HG03139 (cell line): ENCODE results near the gene TSPAN14.

ENCODE experiments used
- ATAC-seq: cut with Tn5 transposase; IDR thresholded peaks from one replicate; pipeline ENCODE4 v1.9.1; 2021; ENCODE audit not compliant: unreplicated experiment

The TSPAN14 gene

GRCh38 chr10:80502621-80503583 is 48.8 kb downstream of the TSPAN14 start:
- no peak for ATAC-seq

DNA sequence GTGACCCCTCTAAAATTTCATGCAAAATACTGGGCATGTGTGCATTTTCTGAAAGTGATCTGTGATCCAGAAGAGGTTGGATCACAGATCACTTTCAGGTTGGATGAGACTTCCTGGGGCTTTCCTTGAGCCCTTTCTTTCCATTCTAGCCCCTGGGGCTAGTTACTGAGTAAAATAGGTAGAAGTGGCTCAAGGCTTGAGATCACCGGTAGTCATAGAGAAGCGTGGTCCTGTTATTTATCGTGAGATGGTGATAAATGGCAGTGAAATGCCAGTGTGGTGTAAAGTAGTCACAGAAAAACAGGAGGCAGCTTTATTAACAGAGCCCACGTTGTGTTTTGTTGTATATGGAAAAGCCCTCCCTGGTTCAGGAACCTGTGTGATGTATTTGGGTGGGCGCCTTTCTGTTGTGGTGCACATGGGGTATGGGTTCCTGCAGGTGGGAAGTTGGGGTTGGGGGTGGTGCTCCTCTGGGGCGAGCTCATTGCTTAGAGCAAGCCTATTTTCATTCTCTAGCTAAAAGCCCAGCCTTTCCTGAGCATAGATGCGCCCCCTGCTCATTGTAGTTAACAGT is 49.6 kb downstream of the TSPAN14 start:
- ATAC-seq = no peak

GRCh38 chr10:80504158-80504811 is 50.2 kb downstream of the TSPAN14 start:
- ATAC-seq = no peak

DNA sequence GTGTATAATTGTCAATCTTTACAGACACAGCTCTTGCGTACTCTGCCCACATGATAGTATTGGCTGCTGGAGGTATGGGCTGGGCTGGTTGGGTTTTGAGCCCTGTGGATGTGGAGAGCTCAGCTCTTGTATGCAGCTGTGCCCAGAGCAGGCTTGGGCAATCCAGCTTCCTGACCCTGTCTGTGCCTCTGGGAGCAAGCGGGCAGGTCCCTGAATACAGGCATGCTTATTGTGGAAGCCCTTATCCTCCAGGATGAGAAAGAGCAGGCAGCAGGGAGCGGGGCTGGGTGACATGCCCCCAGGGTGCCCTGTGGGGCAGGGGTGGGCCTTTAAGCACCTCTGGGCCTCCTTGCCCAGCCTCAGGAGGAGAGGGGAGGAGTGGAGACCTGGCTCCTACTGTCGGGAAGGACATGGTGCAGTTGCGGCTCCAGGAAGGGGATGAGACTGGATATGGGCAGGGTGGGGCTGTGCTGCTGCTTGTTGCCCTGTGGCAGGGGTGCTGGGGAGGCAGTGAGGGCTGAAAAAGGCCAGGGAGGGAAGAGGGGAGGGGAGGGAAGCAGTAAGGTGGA is 50.9 kb downstream of the TSPAN14 start:
- ATAC-seq = no peak

- no peak for ATAC-seq
These were observed 52.1 kb downstream of the TSPAN14 start for GRCh38 chr10:80506189-80506575.

DNA sequence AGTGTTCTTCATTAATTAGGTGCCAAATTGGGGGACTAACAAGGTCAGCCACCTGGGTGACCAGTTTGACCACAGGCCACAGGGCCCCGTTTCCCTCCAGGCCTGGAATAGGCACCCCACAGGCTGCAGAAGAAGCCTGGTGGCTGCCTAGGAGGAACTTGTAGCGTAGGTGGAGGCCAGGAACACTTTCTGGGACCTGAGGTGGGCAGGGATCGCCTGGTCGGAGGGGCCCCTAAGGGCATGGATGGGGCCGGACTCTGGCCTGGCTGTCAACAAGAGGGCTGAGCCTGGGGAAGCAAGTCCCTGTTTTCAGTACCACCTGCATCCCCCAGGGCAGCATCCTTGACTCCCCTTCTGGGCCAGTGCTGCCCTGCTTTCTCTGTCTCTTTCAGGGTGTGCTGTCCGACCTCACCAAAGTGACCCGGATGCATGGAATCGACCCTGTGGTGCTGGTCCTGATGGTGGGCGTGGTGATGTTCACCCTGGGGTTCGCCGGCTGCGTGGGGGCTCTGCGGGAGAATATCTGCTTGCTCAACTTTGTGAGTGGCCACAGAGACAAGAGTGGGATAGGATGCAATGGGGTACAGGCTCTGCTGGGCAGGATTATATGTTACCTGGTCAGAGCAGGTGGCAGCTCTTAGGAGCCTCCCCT is 52.9 kb downstream of the TSPAN14 start:
- ATAC-seq = no peak

DNA sequence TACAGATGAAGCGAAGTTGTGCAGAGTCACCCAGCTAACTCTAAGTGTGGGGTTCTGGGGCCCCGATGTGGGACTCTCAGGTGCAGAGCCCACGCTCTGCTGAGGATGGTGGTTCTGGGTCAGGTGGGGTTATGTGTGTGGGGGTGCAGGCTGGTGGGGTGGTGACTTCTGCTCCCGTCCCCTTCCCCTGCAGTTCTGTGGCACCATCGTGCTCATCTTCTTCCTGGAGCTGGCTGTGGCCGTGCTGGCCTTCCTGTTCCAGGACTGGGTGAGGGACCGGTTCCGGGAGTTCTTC is 54.9 kb downstream of the TSPAN14 start:
- no peak for ATAC-seq

DNA sequence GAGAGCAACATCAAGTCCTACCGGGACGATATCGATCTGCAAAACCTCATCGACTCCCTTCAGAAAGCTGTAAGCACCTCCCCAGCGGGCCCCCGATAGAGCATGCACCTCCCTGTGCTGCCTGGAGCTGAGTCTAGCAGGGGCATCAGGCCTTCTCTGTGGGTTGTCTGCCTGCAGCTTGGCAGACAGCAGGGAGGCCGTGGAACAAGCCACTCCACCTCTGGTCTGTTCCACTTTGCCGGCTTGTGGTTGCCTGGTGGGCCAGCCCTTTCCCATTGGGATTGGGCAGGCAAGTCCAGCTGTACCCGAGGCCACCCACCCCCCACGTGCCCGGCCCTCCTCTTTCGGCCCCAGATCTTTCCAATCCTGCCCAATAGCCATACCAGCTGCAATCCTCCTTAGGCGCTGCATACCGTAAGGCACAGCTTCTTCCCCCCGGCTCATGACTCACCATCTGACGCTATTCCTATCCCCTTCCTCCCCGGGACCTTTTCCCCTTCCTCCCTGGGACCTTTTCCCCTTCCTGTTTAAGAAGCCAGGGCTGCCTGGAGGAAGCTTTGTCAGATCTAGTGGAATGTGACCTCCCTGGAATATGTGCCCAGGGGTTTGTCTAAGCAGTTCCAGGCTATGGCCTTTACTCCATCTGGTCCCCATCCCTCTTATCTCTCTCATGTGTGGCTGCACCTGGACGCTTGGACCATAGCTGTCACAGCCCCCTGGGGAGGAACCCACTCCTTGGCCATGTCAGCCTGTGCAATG is 55.5 kb downstream of the TSPAN14 start:
- no peak for ATAC-seq

- no peak for ATAC-seq
These were observed 58.0 kb downstream of the TSPAN14 start for GRCh38 chr10:80512031-80512526.

- no peak for ATAC-seq
These were observed 59.0 kb downstream of the TSPAN14 start for GRCh38 chr10:80513106-80513505.

DNA sequence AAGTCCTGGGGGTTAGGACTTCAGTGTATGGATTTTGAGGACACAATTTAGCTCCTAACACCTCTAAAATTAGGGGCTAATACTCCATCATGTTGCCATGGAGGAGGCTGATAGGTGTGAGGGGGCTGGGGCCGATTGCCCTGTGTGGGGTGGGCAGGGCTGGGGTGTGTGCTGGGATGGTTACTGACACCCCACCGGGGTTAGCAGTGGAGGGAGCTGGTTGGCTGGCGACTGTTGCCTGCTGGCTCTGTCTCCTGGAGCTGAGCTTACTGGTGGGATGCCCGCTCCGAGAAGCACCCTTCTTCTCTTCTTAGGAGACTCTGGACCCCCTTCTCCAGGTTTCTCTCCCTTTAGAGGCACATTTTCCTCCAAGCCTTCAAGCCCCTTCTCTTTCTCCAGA is 61.4 kb downstream of the TSPAN14 start:
- no peak for ATAC-seq

GRCh38 chr10:80515941-80516340 is 61.8 kb downstream of the TSPAN14 start:
- no peak for ATAC-seq

DNA sequence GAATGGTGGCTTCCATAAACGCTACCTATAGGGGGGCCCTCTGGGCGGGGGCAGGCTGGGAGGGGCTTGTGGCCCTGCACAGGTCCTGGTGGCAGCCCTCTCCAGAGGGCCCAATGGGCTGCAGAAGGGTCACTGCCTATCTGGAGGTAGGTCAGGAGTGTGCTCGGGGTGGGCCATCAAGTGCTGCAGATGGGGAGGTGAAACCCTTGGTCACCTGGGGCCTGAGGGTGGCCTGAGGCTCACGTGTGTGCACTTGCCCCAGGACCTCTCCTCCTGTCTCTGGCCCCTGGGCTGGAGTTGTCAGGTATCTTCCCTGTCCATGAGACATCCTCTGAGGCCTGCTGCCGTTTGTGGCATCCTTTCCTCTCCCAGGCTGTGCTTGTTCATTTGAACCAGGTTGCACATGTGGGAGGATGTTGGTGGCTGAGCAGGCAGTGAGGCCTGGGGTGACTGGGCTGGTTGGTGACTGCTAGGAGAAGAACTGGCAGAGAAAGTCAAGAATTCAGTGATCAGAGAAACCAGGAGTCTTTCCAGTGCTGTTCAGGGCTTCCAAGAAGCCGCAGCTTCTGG is 62.5 kb downstream of the TSPAN14 start:
- no peak for ATAC-seq

DNA sequence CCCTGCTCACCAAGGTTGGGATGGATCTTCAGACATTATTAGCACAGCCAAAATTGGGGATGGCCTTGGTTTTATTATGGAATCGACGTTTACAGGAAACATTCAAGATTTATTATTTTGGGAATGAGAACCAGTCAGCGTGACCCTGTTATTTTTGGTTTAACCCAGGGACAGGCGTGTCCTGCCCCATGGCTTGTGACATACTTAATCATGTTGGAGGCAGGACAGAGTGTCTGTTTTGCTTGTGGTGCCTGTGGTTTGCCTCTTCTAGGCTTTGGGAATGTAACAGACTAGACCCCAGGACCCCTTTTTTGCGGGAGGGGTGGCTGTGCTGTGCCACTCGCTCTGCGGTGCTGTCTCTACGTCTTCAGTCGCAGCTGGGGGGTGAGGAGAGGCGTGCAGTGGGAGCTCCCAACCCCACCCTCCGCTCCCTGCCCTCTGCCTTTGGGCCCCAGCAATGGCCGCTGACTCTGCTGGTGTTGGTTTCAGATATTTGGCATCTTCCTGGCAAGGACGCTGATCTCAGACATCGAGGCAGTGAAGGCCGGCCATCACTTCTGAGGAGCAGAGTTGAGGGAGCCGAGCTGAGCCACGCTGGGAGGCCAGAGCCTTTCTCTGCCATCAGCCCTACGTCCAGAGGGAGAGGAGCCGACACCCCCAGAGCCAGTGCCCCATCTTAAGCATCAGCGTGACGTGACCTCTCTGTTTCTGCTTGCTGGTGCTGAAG is 63.5 kb downstream of the TSPAN14 start:
- ATAC-seq = no peak

DNA sequence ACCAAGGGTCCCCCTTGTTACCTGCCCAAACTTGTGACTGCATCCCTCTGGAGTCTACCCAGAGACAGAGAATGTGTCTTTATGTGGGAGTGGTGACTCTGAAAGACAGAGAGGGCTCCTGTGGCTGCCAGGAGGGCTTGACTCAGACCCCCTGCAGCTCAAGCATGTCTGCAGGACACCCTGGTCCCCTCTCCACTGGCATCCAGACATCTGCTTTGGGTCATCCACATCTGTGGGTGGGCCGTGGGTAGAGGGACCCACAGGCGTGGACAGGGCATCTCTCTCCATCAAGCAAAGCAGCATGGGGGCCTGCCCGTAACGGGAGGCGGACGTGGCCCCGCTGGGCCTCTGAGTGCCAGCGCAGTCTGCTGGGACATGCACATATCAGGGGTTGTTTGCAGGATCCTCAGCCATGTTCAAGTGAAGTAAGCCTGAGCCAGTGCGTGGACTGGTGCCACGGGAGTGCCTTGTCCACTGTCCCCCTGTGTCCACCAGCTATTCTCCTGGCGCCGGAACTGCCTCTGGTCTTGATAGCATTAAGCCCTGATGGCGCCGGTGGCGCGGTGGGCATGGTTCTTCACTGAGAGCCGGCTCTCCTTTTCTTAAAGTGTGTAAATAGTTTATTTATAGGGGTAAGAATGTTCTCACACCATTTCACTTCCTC is 64.2 kb downstream of the TSPAN14 start:
- no peak for ATAC-seq

DNA sequence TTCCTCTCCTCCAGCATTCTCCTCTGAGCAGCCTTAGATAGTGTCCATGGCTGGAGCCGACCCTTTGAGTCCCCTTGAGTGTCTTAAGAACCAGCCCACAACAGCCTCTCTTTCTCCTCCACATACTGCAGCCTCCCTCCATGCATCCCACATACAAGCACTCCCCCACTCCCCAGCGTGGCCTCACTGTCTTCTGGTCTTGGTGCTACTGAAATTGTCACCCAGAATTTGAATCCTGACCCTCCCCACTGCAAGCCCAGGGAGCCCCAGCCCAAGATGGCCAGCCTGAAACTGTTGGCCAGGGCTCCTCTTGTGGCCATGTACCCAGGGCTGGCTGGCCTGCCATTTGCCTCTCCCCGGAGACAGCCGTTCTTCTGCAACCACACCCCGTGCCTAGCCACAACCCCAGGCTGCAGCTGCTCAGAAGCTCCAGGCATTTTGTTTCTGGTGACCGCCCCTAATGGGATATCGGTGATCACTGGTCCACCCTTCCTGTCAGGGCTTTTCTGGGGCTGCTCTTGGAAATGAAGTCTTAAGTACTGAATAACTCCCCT is 64.8 kb downstream of the TSPAN14 start:
- ATAC-seq = no peak

DNA sequence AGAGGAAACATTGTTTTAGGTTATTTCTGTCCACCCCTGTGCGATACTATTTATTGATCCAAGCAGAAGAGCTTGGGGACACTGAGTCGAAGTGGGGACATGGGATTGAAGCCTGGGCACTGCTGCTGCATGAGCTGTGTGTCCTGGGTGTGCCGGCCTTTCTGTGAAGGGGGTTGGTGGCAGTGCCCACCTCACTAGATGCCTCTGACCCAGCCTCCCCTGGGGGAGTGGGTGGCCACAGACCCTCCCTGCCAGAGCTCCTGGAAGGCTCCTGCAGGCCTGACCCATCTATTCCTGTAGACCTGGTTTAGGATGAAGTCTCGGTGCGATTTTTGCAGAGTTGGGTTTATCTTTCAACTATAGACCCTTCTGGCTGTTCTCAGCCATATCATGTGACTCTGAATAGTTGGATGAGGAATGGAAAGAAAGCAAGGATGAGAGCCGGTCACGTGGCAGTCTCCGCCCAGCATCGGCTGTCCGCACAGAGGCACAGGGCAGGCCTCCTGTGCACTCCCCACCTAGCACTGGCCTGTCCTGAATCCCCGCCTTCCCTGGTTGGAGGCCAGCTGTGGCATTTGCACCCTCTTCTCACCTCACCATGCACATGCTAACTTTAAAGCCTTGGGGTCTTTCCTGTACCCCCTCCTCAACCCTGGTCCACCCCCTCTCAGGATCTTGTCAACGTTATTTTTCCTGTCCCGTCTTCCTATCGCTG is 66.0 kb downstream of the TSPAN14 start:
- no peak for ATAC-seq
